Measurements from ENCODE around the gene CFC1B.
"Not testable (repeated sequence)": the region's sequence is repeated elsewhere in the genome, so short reads cannot be mapped to it uniquely, and the experiment has no call there.

The CFC1B gene

DNA sequence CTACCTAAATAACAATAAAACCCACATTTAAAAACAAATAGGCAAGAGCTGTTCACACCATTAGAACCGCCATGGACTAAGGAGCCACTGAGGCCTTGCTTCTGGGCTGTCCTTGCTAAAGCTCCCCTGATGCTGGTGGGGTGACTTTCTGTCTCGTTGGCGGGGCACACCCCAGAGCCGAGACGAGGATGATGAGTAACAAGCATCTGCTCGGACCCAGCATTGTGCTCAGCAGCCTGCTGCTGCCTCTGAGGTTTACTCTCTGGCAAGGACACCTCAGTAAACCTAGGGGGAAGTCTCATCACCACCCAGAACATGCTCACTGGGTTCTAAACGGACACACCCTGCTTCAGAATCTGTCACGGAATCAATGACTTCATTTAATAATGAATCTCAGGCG lies 10.7 kb downstream of the CFC1B start:
- not testable (repeated sequence) for H3K36me3 ChIP-seq (ENCODE audit: insufficient read depth, low read length); H3K9ac ChIP-seq (ENCODE audit: low read depth, low read length); H3K27me3 ChIP-seq (ENCODE audit: control insufficient read depth, insufficient read depth, low read length); H3K9me3 ChIP-seq (replicated peaks; ENCODE audit: low read length); H3K4me3 ChIP-seq (ENCODE audit: low read length); H3K4me2 ChIP-seq (ENCODE audit: low read length); H3K4me1 ChIP-seq (ENCODE audit: control insufficient read depth, insufficient read depth, low read length)

GRCh38 chr2:130536654-130537053 lies 15.6 kb downstream of the CFC1B start:
- not testable (repeated sequence) for H3K9me3 ChIP-seq (replicated peaks; ENCODE audit: low read length); H3K36me3 ChIP-seq (ENCODE audit: insufficient read depth, low read length); H3K4me3 ChIP-seq (ENCODE audit: low read length); H3K4me1 ChIP-seq (ENCODE audit: control insufficient read depth, insufficient read depth, low read length); H3K4me2 ChIP-seq (ENCODE audit: low read length); H3K27me3 ChIP-seq (ENCODE audit: control insufficient read depth, insufficient read depth, low read length); H3K9ac ChIP-seq (ENCODE audit: low read depth, low read length)

DNA sequence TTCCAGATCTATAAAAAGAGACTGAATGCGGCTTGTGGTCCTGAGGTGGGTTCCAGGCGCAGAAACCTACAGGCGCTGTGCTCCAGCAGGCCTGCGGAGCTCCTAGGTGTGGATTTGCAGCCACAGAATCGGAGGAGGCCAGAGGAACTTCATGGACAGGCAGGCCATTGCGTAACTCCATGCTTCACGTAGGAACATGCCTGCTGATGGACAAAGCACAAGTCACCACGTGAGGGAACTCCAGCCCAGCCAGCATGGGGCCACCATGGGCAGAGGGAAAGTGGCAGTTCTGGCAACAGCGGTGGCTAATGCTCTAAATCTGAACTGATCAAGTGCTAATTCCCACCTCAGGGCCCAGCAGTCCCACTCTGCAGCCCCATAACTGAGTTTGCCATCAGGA lies 17.2 kb downstream of the CFC1B start:
- not testable (repeated sequence) for H3K4me2 ChIP-seq (ENCODE audit: low read length); H3K9me3 ChIP-seq (replicated peaks; ENCODE audit: low read length); H3K36me3 ChIP-seq (ENCODE audit: insufficient read depth, low read length); H3K4me3 ChIP-seq (ENCODE audit: low read length); H3K27me3 ChIP-seq (ENCODE audit: control insufficient read depth, insufficient read depth, low read length); H3K9ac ChIP-seq (ENCODE audit: low read depth, low read length); H3K4me1 ChIP-seq (ENCODE audit: control insufficient read depth, insufficient read depth, low read length)

DNA sequence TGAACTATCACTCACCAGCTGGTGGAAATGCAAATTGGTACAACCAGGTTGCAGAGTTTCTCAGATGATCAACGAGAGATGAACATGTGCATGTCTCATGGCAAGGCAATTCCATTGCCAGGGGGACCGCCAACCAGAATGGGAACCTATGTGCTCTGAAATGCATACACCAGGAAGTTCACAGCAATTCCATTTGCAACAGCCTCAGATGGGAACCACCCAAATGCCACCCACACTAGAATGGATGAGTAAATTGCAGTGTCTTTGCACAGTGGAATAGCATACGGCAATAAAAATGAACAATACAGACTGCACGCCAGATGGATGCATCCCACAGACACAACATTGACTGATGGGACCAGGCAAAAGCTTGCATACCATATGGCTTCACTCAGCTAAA lies 21.8 kb downstream of the CFC1B start:
- not testable (repeated sequence) for H3K4me3 ChIP-seq (ENCODE audit: low read length); H3K4me2 ChIP-seq (ENCODE audit: low read length); H3K36me3 ChIP-seq (ENCODE audit: insufficient read depth, low read length); H3K9me3 ChIP-seq (replicated peaks; ENCODE audit: low read length); H3K27me3 ChIP-seq (ENCODE audit: control insufficient read depth, insufficient read depth, low read length); H3K4me1 ChIP-seq (ENCODE audit: control insufficient read depth, insufficient read depth, low read length); H3K9ac ChIP-seq (ENCODE audit: low read depth, low read length)

GRCh38 chr2:130543785-130544528 lies 22.9 kb downstream of the CFC1B start:
- H3K27me3 ChIP-seq (ENCODE audit: control insufficient read depth, insufficient read depth, low read length), result not testable (repeated sequence)

DNA sequence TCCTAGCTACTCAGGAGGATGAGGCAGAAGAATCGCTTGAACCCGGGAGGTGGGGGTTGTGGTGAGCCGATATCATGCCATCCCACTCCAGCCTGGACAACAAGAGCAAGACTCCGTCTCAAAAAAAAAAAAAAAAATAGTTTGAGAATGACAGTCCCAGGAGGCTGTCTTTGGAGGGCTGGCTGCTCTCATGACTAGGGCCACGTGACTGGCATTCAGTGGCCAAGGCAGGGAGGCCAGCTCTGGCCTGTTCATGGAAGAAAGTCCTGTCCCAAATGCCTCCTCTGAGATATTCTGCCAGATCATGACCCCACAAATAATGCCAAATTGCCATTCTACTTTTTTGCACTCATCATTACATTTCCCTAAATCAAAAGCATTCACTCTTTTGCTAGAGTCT lies 24.0 kb downstream of the CFC1B start:
- not testable (repeated sequence) for H3K9ac ChIP-seq (ENCODE audit: low read depth, low read length); H3K36me3 ChIP-seq (ENCODE audit: insufficient read depth, low read length); H3K9me3 ChIP-seq (replicated peaks; ENCODE audit: low read length); H3K4me1 ChIP-seq (ENCODE audit: control insufficient read depth, insufficient read depth, low read length); H3K4me2 ChIP-seq (ENCODE audit: low read length); H3K4me3 ChIP-seq (ENCODE audit: low read length); H3K27me3 ChIP-seq (ENCODE audit: control insufficient read depth, insufficient read depth, low read length)

More at GRCh38 chr2:130543785-130544528, 22.9 kb downstream of the CFC1B start:
- H3K4me1 ChIP-seq (ENCODE audit: control insufficient read depth, insufficient read depth, low read length); H3K4me3 ChIP-seq (ENCODE audit: low read length); H3K4me2 ChIP-seq (ENCODE audit: low read length); H3K36me3 ChIP-seq (ENCODE audit: insufficient read depth, low read length); H3K9ac ChIP-seq (ENCODE audit: low read depth, low read length); H3K9me3 ChIP-seq (replicated peaks; ENCODE audit: low read length): not testable (repeated sequence)

GRCh38 chr2:130548418-130548817 lies 27.4 kb downstream of the CFC1B start:
- H3K9ac ChIP-seq (ENCODE audit: low read depth, low read length); H3K36me3 ChIP-seq (ENCODE audit: insufficient read depth, low read length); H3K4me1 ChIP-seq (ENCODE audit: control insufficient read depth, insufficient read depth, low read length); H3K4me3 ChIP-seq (ENCODE audit: low read length); H3K9me3 ChIP-seq (replicated peaks; ENCODE audit: low read length); H3K27me3 ChIP-seq (ENCODE audit: control insufficient read depth, insufficient read depth, low read length); H3K4me2 ChIP-seq (ENCODE audit: low read length): not testable (repeated sequence)

- not testable (repeated sequence) for H3K4me3 ChIP-seq (ENCODE audit: low read length); H3K4me2 ChIP-seq (ENCODE audit: low read length); H3K9me3 ChIP-seq (replicated peaks; ENCODE audit: low read length); H3K36me3 ChIP-seq (ENCODE audit: insufficient read depth, low read length); H3K4me1 ChIP-seq (ENCODE audit: control insufficient read depth, insufficient read depth, low read length); H3K9ac ChIP-seq (ENCODE audit: low read depth, low read length); H3K27me3 ChIP-seq (ENCODE audit: control insufficient read depth, insufficient read depth, low read length)
These were observed 28.5 kb downstream of the CFC1B start for GRCh38 chr2:130549475-130549874.

DNA sequence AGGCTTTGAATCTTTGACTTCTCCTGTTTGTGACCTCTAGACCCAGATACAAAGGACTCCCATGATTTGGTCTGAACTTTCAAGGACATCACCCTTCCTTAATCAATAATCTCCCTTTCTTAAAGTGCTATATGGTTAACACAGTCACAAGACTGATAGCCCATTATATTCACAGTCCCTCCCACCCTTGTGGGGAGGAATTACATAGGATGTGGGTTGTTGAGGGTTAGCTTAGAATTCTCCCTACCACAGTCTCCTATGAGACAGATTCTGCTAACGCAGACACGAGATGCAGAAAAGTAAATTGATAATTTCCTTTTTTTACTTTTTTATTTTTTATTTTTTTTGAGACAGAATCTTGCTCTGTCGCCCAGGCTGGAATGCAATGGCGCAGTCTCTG lies 33.2 kb downstream of the CFC1B start:
- not testable (repeated sequence) for H3K9ac ChIP-seq (ENCODE audit: low read depth, low read length); H3K4me1 ChIP-seq (ENCODE audit: control insufficient read depth, insufficient read depth, low read length); H3K9me3 ChIP-seq (replicated peaks; ENCODE audit: low read length); H3K4me3 ChIP-seq (ENCODE audit: low read length); H3K36me3 ChIP-seq (ENCODE audit: insufficient read depth, low read length); H3K4me2 ChIP-seq (ENCODE audit: low read length); H3K27me3 ChIP-seq (ENCODE audit: control insufficient read depth, insufficient read depth, low read length)

DNA sequence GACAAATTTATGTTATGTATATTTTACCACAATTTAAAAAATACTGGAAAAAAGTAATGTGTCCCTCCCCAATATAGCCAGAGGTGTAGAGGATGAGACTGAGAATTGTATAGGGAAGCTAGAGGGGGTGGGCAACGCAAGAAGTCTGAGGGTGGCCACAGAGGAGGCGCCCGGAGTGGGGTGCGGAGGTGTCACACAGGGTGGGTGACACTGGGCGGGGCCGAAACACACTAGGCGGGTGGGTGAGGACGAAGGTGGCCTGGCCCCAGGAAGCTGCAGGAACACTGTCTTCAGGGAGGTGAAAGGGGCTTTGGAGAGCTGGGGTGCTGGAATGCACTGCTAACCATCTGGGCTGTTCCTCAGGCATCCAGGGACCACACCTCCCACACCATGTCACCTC lies 35.4 kb downstream of the CFC1B start:
- not testable (repeated sequence) for H3K9me3 ChIP-seq (replicated peaks; ENCODE audit: low read length); H3K4me2 ChIP-seq (ENCODE audit: low read length); H3K9ac ChIP-seq (ENCODE audit: low read depth, low read length); H3K4me3 ChIP-seq (ENCODE audit: low read length); H3K4me1 ChIP-seq (ENCODE audit: control insufficient read depth, insufficient read depth, low read length); H3K36me3 ChIP-seq (ENCODE audit: insufficient read depth, low read length); H3K27me3 ChIP-seq (ENCODE audit: control insufficient read depth, insufficient read depth, low read length)

DNA sequence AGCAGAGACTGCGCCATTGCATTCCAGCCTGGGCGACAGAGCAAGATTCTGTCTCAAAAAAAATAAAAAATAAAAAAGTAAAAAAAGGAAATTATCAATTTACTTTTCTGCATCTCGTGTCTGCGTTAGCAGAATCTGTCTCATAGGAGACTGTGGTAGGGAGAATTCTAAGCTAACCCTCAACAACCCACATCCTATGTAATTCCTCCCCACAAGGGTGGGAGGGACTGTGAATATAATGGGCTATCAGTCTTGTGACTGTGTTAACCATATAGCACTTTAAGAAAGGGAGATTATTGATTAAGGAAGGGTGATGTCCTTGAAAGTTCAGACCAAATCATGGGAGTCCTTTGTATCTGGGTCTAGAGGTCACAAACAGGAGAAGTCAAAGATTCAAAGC lies 45.1 kb downstream of the CFC1B start:
- H3K9ac ChIP-seq (ENCODE audit: low read depth, low read length), result not testable (repeated sequence)

DNA sequence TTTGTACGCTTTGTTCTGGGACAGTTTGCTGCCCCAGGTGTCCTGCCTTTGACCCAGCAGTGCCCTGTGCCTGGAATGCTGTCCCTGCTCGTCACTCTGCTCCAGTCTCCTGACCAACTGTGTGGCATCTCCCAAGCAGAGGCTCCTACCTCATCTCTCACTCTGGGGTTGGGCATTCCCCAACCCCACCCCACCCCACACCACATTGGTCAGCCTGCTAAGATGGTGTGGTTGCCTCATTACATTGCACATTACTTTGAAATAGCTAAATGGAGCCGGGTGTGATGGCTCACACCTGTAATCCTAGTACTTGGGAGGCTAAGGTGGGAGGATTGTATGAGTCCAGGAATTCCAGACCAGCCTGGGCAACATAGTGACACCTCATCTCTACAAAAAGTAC lies 50.9 kb downstream of the CFC1B start:
- not testable (repeated sequence) for H3K9ac ChIP-seq (ENCODE audit: low read depth, low read length); H3K9me3 ChIP-seq (replicated peaks; ENCODE audit: low read length); H3K4me1 ChIP-seq (ENCODE audit: control insufficient read depth, insufficient read depth, low read length); H3K4me2 ChIP-seq (ENCODE audit: low read length); H3K36me3 ChIP-seq (ENCODE audit: insufficient read depth, low read length); H3K27me3 ChIP-seq (ENCODE audit: control insufficient read depth, insufficient read depth, low read length); H3K4me3 ChIP-seq (ENCODE audit: low read length)

More for the DNA sequence above, 45.1 kb downstream of the CFC1B start:
- not testable (repeated sequence) for H3K27me3 ChIP-seq (ENCODE audit: control insufficient read depth, insufficient read depth, low read length); H3K4me3 ChIP-seq (ENCODE audit: low read length); H3K4me1 ChIP-seq (ENCODE audit: control insufficient read depth, insufficient read depth, low read length); H3K4me2 ChIP-seq (ENCODE audit: low read length); H3K36me3 ChIP-seq (ENCODE audit: insufficient read depth, low read length); H3K9me3 ChIP-seq (replicated peaks; ENCODE audit: low read length)
